Kidney (tissue), 14 donors: Measurements from ENCODE around the gene SNTG2. TPM values are rescaled to one million over a fixed set of nuclear protein-coding genes. Genes with fewer than 3 reads are reported as not detected.

Experiments
- DNase-seq, 5 donors: peaks; one replicate each; pipeline ENCODE4 v3.0.0-alpha.2; 2013 to 2020
- FAIRE-seq: peaks from 2 replicates; lab custom pipeline; 2012; peaks lifted over from hg19 to GRCh38; lab: Jason Lieb, UNC
- H3K27ac ChIP-seq, 2 donors: one replicate each; pipeline ENCODE4 v1.7.0; 2013; ENCODE audit warnings: low read depth in 2 of 2, low read length in 2 of 2, inconsistent platforms in 1 of 2
- H3K27me3 ChIP-seq: one replicate; pipeline ENCODE4 v1.7.1; 2013; ENCODE audit warnings: low read length, inconsistent platforms; ENCODE audit not compliant: control insufficient read depth, insufficient read depth
- H3K36me3 ChIP-seq, 3 donors: one replicate each; pipeline versions ENCODE4 v1.7.0 to v1.7.1; 2013; ENCODE audit warnings: low read length in 3 of 3, control low read depth in 1 of 3, inconsistent platforms in 1 of 3; ENCODE audit not compliant: insufficient read depth in 3 of 3, control insufficient read depth in 2 of 3
- H3K4me1 ChIP-seq, 3 donors: one replicate each; pipeline versions ENCODE4 v1.7.0 to v1.7.1; 2013; ENCODE audit warnings: low read length in 3 of 3, inconsistent platforms in 1 of 3, low read depth in 1 of 3; ENCODE audit not compliant: control insufficient read depth in 2 of 3, insufficient read depth in 2 of 3
- H3K4me3 ChIP-seq, 3 donors: one replicate each; pipeline versions ENCODE4 v1.7.0 to v1.8.1; 2013; ENCODE audit warnings: low read length in 3 of 3, control low read depth in 1 of 3, inconsistent platforms in 1 of 3
- H3K9ac ChIP-seq, 3 donors: one replicate each; pipeline versions ENCODE4 v1.7.0 to v1.7.1; 2013; ENCODE audit warnings: low read length in 3 of 3, control low read depth in 1 of 3, inconsistent platforms in 1 of 3
- H3K9me3 ChIP-seq, 3 donors: one replicate each; pipeline versions ENCODE4 v1.7.0 to v1.7.1; 2013; ENCODE audit warnings: low read length in 3 of 3, control low read depth in 1 of 3, inconsistent platforms in 1 of 3; ENCODE audit not compliant: control insufficient read depth in 2 of 3, insufficient read depth in 1 of 3
- intact Hi-C: fragments of 100-400 bp; cut with DNase I; formaldehyde crosslinking; loops from one replicate; pipeline ENCODE4 v1.11.1; 2022
- polyA plus RNA-seq: library from polyadenylated mRNA; stranded (reverse); fragments of 350-450 nt; fragmentation: Illumina TruSeq; extraction: RNeasy Lipid Tissue Mini Kit (QIAGEN cat#74804); gene quantifications from one replicate; pipeline ENCODE4 v1.2.3, GENCODE V29; 2014; ENCODE audit warnings: low read depth, low replicate concordance; ENCODE audit not compliant: insufficient read depth
- total RNA-seq: library from RNA; stranded (reverse); fragmentation: NEBNext Ultra II Directional; extraction: Animal tissue kit (Norgen Biotek cat#: 25700); gene quantifications from one replicate; pipeline ENCODE4 v1.2.1, GENCODE V29; 2021
- TF ChIP-seq, protein P1 (sequence below): IDR thresholded peaks from 3 replicates; pipeline ENCODE4 v1.5.1; 2012; ENCODE audit warnings: mild to moderate bottlenecking, moderate library complexity, borderline replicate concordance; ENCODE audit not compliant: insufficient read depth; ENCODE audit errors: extremely low read depth
- donor health status: control.
- donor health status: control.
- donor health status: control.
- donor health status: control.
- donor health status: control.
- donor health status: DM: yes; HTN: yes; CAD: no.
- donor health status: Normal renal cell carcinoma (clear cell type).

The SNTG2 gene
- total and polyA plus RNA-seq, 2 donors from 2014 or later, result 2.2 TPM; not detected in 1

DNA sequence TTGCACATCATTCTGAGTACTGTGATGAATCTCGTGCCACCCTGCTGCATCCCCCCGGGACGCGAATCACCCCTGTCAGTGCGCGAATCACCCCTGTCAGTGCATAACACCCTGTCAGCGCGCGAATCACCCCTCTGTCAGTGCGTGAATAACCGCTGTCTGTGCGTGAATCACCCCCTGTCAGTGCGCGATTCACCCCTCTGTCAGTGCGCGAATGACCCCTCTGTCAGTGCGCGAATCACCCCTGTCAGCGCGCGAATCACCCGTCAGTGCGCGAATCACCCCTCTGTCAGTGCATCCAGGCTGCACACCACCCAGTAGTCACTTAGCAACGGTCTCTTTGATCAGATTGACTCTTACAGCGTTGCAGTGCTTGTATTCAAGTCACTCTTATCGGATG is 328.2 kb downstream of the SNTG2 start:
- Histone ChIP-seq H3K27me3 (no peaks in the 10 kb centered on the region), H3K9me3 (peaks cover 0 to 11% (median 0%) of the 10 kb centered on the region in 3 donors), H3K4me1 (no peaks in the 10 kb centered on the region), H3K4me3 (no peak overlapping the region), H3K27ac (no peak overlapping the region), H3K9ac (no peak overlapping the region), H3K36me3 (no peaks in the 10 kb centered on the region)
- intact Hi-C loops, result no loop called here
- TF ChIP-seq, protein P1, sequence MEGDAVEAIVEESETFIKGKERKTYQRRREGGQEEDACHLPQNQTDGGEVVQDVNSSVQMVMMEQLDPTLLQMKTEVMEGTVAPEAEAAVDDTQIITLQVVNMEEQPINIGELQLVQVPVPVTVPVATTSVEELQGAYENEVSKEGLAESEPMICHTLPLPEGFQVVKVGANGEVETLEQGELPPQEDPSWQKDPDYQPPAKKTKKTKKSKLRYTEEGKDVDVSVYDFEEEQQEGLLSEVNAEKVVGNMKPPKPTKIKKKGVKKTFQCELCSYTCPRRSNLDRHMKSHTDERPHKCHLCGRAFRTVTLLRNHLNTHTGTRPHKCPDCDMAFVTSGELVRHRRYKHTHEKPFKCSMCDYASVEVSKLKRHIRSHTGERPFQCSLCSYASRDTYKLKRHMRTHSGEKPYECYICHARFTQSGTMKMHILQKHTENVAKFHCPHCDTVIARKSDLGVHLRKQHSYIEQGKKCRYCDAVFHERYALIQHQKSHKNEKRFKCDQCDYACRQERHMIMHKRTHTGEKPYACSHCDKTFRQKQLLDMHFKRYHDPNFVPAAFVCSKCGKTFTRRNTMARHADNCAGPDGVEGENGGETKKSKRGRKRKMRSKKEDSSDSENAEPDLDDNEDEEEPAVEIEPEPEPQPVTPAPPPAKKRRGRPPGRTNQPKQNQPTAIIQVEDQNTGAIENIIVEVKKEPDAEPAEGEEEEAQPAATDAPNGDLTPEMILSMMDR, result no peak
- DNase-seq (no peak), FAIRE-seq (no peak)

DNA sequence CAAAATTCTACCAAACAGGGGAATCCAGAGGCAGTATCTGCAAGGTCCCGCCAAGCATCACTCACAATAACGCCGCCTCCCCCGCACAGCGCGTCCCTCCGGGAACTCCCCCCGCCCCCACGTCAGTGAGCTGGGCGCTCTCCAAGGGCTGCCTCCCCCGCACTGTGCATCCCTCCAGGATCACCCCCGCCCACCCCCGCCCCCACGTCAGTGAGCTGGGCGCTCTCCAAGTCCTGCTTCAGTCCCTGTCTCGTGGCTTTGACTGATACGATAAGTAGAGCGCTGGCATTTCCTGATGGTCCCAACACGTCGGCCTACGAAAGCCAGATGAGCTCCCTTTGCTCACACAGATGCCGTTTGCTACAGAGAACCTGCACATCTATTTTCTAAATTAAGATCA is 331.9 kb downstream of the SNTG2 start:
- peak in 4 of 5 donors; percentile 78 to 88 (median 84) for DNase-seq
- FAIRE-seq, result no peak
- Histone ChIP-seq H3K4me3 (no peak overlapping the region), H3K9me3 (no peaks in the 10 kb centered on the region), H3K36me3 (no peaks in the 10 kb centered on the region), H3K4me1 (no peaks in the 10 kb centered on the region), H3K27me3 (no peaks in the 10 kb centered on the region), H3K27ac (no peak overlapping the region), H3K9ac (no peak overlapping the region)
- TF ChIP-seq, protein P1, result no peak
- intact Hi-C loops, result no loop called here

DNA sequence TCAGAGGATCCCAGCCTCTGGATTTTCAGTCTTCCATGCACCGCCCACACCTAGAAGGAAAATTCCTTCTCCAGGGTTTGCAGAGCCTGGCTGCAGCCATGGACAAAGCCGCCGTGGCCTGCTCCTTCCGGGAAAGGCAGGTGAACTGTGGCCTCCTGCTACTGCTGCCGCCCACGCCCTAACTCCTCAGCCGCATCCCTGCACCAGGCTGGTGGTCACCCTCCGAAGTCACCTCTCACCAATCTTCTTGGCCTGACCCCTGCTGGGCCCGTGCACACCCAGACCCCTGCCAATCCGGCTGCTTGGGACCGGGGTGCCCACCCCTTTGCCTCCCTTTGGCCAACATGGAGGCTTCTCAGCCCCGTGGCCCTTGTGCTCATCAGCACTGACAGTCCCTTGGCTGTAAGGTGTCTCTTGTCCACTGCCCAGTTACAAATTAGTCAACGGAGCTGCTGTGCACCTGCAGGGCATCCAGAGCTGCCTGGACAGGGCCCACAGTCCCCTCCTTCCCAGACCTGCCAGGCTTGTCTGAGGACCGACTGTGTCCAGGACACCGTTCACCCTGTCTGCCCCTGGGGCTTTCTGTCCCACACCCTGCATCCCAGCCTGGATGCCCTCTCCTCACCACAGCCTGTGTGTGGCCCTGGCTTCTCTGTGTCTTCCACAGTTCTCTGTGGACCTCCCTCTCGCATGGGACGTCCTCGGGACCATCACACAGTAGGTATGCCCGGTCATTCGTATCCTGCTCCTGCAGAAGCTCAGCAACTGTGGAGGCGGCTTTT is 332.6 kb downstream of the SNTG2 start:
- TF ChIP-seq, protein P1, result no peak
- H3K9me3 ChIP-seq, result no peaks in the 10 kb centered on the region
- no peaks in the 10 kb centered on the region for H3K36me3 ChIP-seq
- no peaks in the 10 kb centered on the region for H3K4me1 ChIP-seq
- DNase-seq (no peak), FAIRE-seq (no peak)
- no peak overlapping the region for H3K4me3 ChIP-seq
- no peaks in the 10 kb centered on the region for H3K27me3 ChIP-seq
- H3K9ac ChIP-seq, result no peak overlapping the region
- intact Hi-C loops, result no loop called here
- H3K27ac ChIP-seq, result no peak overlapping the region

DNA sequence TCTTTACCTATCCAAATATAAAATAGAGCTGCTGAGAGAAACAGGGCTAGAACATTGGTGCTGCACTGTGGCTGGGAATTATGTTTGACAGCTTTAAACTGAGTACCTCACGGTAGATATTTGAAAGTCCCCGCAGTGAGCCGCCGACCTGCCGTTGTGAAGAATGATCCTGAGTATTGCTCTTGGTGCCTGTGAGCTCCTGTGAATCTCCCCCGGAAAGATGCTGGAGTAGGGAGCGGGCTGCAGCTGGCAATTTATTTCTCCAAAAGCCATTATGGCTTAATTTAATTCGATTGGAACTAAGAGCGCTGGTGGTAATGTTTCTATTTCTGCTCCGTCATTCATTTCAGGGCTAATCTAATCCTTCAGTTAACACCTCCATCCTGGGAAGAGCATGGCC is 333.2 kb downstream of the SNTG2 start:
- Histone ChIP-seq H3K36me3 (no peaks in the 10 kb centered on the region), H3K4me3 (no peak overlapping the region), H3K9me3 (no peaks in the 10 kb centered on the region), H3K27me3 (no peaks in the 10 kb centered on the region), H3K27ac (no peak overlapping the region), H3K4me1 (no peaks in the 10 kb centered on the region), H3K9ac (no peak overlapping the region)
- intact Hi-C loops, result no loop called here
- TF ChIP-seq, protein P1, result no peak
- DNase-seq (no peak), FAIRE-seq (no peak)
